ENCODE measurements around the gene ATP11A.
"Not testable (repeated sequence)": the region's sequence is repeated elsewhere in the genome, so short reads cannot be mapped to it uniquely, and the experiment has no call there.

The ATP11A gene

DNA sequence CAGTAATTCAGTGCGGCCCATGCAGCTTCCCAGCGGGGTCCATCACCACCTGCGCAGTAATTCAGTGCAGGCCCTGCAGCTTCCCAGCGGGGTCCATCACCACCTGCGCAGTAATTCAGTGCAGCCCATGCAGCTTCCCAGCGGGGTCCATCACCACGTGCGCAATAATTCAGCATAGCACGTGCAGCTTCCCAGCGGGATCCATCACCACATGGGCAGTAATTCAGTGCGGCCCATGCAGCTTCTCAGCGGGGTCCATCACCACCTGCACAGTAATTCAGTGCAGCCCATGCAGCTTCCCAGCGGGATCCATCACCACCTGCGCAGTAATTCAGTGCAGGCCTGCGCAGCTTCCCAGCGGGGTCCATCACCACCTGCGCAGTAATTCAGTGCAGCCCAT lies 173.5 kb downstream of the ATP11A start:
- DNase-seq (ENCODE audit: low spot score) = not testable (repeated sequence)

DNA sequence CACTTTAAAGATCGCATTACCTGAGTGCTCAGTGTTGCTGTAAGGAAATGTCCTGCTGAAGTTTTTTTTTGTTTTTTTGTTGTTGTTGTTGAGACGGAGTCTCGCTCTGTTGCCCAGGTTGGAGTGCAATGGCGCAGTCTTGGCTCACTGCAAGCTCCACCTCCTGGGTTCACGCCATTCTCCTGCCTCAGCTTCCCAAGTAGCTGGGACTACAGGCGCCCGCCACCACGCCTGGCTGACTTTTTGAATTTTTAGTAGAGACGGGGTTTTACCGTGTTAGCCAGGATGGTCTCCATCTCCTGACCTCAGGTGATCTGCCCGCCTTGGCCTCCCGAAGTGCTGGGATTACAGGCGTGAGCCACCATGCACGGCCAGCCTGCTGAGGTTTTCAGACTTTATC lies 175.6 kb downstream of the ATP11A start:
- DNase-seq (ENCODE audit: low spot score) = not testable (repeated sequence)

DNA sequence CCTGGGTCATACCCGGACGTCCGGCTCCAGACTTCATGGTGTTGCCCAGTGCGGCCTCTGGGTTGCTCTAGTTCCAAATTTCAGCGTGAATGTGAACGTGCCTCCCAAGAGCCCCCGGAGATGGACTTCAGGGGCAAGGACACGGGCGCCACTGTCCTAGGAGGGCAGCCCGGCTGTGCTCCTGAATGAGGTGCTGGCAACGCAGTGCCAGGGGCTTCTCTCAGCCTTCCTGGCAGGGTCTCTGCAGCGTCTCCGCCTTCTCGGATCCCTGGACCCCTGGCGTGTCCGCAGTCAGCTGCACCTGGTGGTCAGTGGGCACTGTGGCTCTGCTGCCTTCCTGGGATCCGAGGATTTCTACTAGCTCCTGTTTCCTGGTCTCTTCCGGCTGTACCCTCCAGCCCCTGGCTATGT lies 177.5 kb downstream of the ATP11A start:
- DNase-seq (ENCODE audit: low spot score) = no peak

- no peak for DNase-seq (ENCODE audit: low spot score)
Observed at GRCh38 chr13:112868308-112868707, 178.5 kb downstream of the ATP11A start.

GRCh38 chr13:112869202-112870050 lies 179.6 kb downstream of the ATP11A start:
- DNase-seq (ENCODE audit: low spot score) = no peak

DNA sequence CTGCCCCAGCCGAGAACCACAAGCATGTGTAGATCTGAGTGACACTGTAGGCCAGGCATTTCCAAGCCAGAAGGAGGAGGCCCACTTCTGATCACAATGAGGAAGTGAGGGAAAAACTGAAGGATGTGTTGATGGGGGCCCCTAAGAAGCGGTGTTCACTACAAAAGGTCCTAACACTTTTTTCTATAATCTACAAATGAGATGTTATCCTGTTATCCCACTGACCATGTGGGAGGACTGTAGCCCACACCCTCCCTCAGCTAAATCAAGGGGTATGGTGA lies 180.2 kb downstream of the ATP11A start:
- DNase-seq (ENCODE audit: low spot score) = no peak

DNA sequence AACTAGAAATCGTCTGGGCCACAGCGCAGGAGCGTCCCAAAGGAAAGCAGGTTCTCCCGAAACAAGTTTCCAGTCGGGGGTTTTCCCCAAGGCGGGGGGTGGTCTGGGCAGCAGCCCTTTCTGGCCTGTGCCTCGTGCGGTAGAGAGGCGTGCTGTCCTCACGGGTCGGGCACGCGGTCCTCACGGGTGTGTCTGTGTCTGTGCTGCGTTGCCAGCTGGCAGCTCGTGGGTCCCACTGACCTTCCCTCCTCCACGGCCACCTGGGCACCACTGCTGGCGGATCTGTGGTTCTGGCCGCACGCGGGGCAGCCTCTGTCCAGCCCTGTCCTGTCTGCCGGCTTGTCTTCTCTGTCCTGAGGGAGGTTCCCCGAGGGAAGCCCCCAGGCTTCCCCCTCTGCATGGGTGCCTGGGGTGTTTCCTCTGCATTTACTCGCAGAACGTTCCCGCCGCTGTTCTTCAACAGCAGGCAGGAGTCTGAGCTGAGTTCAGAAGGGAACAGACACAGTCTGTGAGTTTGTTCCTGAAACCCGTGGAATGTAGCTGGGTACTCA lies 181.0 kb downstream of the ATP11A start:
- DNase-seq (ENCODE audit: low spot score) = no peak

DNA sequence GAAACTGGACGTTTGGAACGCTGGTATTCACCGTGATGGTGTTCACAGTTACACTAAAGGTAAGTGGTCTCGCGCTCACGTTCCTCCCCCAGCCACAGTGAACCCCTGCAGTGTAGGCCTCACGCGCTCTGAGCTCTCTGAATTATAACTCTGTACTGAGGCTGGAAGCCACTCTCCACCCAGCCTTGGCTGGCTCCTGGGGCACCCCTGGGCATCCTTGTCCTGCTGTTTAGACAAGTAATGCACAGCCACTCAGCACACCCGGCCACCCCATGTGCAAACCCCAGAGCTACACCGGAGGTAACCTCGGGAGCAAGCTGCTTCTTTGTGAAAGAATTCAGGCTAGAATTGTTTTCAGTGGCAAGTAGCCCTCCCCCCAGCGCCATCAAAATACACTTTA lies 181.9 kb downstream of the ATP11A start:
- no peak for DNase-seq (ENCODE audit: low spot score)

DNA sequence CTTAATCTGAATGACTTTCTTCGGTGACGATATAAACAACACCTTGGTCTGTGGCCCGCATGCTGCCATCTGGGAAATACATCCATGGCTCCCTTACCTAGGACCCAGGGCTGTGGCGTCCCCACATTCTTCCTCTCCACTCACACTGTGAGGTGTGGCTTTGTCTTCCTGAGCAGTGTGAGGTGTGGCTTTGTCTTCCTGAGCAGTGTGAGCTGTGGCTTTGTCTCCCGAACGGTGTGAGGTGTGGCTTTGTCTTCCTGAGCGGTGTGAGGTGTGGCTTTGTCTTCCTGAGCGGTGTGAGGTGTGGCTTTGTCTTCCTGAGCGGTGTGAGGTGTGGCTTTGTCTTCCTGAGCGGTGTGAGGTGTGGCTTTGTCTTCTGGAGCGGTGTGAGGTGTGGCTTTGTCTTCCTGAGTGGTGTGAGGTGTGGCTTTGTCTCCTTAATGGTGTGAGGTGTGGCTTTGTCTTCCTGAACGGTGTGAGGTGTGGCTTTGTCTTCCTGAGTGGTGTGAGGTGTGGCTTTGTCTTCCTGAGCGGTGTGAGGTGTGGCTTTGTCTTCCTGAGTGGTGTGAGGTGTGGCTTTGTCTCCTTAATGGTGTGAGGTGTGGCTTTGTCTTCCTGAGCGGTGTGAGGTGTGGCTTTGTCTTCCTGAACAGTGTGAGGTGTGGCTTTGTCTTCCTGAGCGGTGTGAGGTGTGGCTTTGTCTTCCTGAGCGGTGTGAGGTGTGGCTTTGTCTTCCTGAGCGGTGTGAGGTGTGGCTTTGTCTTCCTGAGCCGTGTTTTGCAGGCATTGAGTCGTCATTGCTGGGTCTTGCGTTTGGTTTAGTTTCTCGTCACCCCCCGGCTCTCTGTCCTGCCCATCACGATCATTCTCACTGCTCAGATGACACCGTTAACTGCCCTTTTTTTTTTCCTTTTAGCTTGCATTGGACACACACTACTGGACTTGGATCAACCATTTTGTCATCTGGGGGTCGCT lies 183.1 kb downstream of the ATP11A start:
- not testable (repeated sequence) for DNase-seq (ENCODE audit: low spot score)

- peak; percentile 87 for DNase-seq (ENCODE audit: low spot score)
Observed at GRCh38 chr13:112873851-112874750, 184.3 kb downstream of the ATP11A start.

DNA sequence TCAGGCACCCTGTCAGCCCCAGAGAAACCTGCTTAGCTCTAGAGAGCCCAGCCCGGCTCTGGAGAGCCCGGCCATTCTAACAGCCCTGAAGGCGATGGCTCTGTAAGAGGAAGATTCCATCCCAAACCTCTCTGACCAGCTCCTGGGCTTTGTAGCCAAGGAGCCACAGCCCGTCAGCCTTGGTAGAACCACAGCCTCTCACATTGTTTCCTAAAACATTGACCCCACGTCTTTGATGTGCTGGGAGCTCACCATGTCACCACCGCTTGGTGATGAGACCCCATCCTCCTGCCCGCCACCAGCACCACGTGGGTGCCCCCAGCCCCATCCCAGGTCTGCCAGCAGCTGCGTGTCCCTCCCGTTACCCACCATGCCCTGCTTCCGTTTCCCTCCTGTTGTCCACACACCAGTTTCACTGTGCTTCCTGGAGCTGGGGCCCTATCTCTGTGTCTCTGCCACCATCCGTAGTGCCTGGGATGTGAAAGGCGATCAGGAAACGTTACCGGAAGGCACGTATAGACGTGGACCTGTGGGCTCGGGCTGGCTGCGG lies 185.0 kb downstream of the ATP11A start:
- no peak for DNase-seq (ENCODE audit: low spot score)

GRCh38 chr13:112875627-112876026 lies 185.8 kb downstream of the ATP11A start:
- DNase-seq (ENCODE audit: low spot score) = no peak

- DNase-seq (ENCODE audit: low spot score) = no peak
Observed at GRCh38 chr13:112876305-112877000, 186.6 kb downstream of the ATP11A start.

- no peak for DNase-seq (ENCODE audit: low spot score)
Observed at GRCh38 chr13:112877066-112877465, 187.2 kb downstream of the ATP11A start.

- no peak for DNase-seq (ENCODE audit: low spot score)
Observed at GRCh38 chr13:112877539-112877938, 187.7 kb downstream of the ATP11A start.

DNA sequence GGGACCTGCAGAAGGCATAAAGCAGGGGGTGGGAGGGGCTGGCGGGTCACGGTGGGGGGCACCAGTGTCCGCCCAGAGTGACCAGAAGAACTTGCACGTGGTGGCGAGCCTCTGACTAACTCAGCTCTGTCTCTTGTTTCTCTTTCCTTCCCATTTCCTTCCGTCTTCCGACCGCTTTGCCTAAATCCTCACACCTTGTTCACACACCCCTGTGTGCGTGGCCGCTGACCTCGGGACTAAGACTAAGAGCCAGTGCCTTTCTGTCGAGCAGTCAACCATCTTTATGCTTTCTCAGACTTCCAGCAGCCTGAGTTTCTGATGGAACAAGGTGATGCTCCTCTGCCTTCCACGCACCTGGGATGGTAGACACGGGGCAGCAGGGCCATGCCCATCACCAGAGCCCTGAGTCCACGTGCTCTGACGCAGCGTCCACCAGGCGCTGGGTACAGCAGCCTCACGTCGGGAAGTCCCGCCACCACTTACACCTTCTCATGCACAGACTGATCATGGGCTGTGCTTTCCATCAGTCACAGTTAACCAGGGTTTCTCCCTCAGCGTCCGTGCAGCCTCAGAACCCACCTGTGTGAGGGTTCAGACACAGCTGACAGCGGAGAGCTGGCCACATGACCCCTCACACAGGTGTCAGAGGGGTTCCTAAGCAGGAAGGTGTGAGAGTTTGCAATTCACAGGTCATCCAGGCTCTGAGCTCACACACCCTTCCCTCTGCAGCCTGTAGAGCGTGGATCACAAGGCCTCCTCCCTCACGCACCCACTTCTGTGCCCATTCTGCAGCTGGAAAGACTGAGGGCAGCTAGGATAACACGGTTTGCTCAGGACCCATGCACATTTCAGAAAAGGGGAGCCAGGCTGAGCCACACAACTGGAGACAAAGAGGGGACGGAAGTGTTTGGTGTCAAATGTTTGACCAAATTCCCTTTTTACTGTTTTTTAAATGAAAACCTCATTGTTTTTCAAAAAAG lies 188.4 kb downstream of the ATP11A start:
- DNase-seq (ENCODE audit: low spot score) = no peak

- DNase-seq (ENCODE audit: low spot score) = no peak
Observed at GRCh38 chr13:112879283-112879833, 189.5 kb downstream of the ATP11A start.

GRCh38 chr13:112880221-112880641 lies 190.4 kb downstream of the ATP11A start:
- DNase-seq (ENCODE audit: low spot score) = no peak

DNA sequence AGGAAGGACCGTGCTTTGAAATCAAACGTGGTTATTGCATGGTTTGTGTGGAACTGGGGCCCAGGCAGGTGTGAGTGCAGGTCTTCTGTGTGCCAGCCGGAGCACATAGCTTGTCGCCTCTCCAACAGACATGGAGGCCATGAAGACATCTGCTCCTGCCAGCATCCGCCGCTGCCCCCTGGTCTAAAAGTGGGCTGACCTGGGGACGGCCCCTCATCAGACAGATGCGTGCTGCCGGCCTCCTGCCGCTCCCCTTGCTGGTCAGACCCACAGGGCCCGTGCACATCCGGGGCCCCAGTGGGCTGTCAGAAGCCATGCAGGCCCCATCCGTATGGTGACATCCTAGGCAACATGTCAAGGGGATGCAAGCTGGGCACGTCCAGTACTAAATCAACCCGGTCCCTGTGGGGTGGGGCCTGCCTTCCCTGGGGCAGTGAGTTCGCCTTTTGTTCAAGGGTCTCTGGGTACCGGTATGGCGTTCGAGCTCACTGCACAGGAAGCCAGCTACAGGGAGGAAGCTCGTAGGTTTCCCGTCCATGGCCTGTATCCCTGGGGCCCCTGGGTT lies 191.2 kb downstream of the ATP11A start:
- DNase-seq (ENCODE audit: low spot score) = no peak

All from AG08395 (cell line).